ENCODE measurements around the gene TNNT1. TPM values are rescaled to one million over a fixed set of nuclear protein-coding genes. Genes with fewer than 3 reads are reported as not detected.

The TNNT1 gene
- polyA plus RNA-seq, 2 of the 4 experiments (the other 2 are of a cell fraction): 140 to 155 TPM

DNA sequence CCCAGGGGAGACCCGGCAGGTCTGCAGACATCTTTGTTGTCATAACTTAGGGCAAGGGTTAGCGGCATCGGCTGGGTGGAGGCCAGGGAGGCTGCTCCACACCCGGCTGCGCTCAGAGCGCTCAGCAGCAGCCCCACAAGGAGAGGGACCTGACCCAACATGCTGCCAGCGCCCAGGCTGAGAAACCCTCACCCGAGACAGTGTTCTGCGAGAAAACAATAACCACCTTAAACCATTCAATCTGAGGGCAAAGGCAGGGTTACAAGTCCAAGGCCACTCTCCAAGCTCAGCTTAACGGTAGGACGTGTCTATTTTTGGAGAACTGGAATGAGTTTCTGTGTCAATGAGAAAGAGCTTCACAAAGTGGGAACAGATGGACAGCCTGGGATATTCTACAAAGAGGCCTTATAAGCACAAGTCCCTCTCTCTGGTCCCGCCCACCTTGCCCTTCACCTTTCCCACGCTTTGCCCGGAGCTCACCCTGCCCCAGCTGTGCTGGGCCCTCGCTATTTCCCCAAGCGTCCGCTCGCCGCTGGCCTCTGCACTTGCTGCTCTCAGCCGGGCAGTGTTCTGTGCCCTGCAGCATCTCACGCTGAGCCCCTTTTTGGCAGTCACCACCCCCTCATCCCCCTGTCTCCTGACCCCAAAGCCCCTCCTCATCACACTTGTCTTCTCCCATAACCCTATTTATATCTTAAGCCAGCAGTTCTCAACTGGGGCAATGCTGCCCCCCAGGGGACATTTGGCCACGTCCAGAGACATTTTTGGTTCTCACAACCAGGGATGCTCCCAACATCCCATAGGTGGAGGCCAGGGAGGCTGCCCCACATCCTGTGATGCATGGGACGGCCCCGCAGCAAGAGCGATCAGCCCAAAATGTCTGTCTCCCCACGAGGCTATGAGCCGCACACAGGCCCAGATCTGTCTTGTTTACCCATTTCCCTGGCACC, 49.2 kb downstream of the TNNT1 start:
- 85% methylated on average over 27 of the region's 27 CpGs for WGBS (ENCODE audit: missing lambda C conversion rate)
- DNase-seq (ENCODE audit: low read depth in 1 of 2, low spot score in 1 of 2): no peak
- ChIA-PET POLR2A (no interaction called here), CTCF (interaction anchor here (0.8 to 10.2 kb wide), 6 partner anchors 10 to 318 kb away, joined by 3 to 110 read pairs (median 3); no protein-coding TSS in a partner anchor)
- no peak for FAIRE-seq
- H3K9me3 ChIP-seq: peaks cover 10% of the 10 kb centered on the region
- TF ChIP-seq HOXA7 (CRISPR knock-in tag; IDR thresholded peaks at IDR 0.05) (no peak), ESRRA (IDR thresholded peaks at IDR 0.05; ENCODE audit: borderline replicate concordance, low read length) (no peak), RAD21 (conservative IDR thresholded peaks at IDR 0.05 in 1 of 2, IDR thresholded peaks at IDR 0.05 in 1 of 2) (peak; percentile 27 to 55; a peak in 3 of 5 replicates), TFCP2L1 (CRISPR knock-in tag; IDR thresholded peaks at IDR 0.05) (no peak)
- no peak overlapping the region for H3K4me3 ChIP-seq
- peak in 1 of 2 experiments; percentile 49; a peak in 3 of 6 replicates for ATAC-seq
- H3K4me2 ChIP-seq: no peak overlapping the region
- no peak overlapping the region for H3K27ac ChIP-seq
- no peaks in the 10 kb centered on the region for H3K4me1 ChIP-seq

DNA sequence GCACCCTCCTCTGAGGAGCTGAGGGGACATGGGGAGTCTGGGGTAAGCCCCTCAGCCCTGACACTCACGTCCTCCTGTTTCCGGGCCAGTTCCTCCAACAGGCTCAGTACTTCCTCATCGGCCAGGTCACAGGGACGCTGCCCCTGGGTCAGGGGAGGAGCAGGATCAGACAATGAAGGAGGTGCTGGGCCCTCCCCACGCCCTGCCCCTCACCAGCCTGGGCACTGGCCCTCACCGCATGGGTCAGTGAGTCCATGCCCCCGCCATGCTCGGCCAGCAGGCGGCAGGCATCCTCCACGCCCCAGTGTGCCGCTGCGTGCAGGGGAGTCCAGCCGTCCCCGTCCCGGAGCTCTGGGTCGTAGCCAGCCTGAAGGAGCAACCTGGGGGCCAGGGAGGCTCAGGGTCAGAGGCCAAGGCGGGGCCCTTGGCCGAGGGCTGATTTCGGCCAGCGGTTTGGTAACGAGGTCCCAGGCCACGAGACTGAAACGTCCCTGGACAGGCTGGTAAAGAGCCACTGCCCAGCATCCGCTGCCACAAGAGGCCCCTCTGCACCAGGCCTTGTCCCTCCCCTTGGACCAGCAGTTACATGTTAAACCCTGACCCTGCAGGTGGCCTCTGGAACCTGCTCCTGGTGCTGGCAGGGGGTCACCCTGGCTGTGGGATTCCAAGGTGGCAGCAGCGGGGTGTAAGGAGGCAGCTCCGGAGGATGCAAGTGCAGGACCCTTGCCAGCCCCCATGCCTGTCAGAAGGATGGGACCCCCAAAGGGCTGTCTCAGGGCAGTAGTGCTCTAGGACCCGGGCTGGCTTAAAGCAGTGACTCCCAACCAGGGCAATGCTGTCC, 50.1 kb downstream of the TNNT1 start:
- FAIRE-seq (no peak), DNase-seq (ENCODE audit: low read depth in 1 of 2, low spot score in 1 of 2) (no peak), ATAC-seq (peak; percentile 14 to 65; a peak in 3 of 6 replicates)
- peaks cover 10% of the 10 kb centered on the region for H3K9me3 ChIP-seq
- H3K4me3 ChIP-seq: no peak overlapping the region
- ChIA-PET CTCF (interaction anchor here (0.6 to 10.2 kb wide), 7 partner anchors 9 to 600 kb away, joined by 3 to 110 read pairs (median 3); no protein-coding TSS in a partner anchor), POLR2A (no interaction called here)
- H3K4me1 ChIP-seq: no peaks in the 10 kb centered on the region
- no peak for TF ChIP-seq POLR2AphosphoS2 (conservative IDR thresholded peaks at IDR 0.05; ENCODE audit: low read length)
- TF ChIP-seq, protein P1, sequence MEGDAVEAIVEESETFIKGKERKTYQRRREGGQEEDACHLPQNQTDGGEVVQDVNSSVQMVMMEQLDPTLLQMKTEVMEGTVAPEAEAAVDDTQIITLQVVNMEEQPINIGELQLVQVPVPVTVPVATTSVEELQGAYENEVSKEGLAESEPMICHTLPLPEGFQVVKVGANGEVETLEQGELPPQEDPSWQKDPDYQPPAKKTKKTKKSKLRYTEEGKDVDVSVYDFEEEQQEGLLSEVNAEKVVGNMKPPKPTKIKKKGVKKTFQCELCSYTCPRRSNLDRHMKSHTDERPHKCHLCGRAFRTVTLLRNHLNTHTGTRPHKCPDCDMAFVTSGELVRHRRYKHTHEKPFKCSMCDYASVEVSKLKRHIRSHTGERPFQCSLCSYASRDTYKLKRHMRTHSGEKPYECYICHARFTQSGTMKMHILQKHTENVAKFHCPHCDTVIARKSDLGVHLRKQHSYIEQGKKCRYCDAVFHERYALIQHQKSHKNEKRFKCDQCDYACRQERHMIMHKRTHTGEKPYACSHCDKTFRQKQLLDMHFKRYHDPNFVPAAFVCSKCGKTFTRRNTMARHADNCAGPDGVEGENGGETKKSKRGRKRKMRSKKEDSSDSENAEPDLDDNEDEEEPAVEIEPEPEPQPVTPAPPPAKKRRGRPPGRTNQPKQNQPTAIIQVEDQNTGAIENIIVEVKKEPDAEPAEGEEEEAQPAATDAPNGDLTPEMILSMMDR (IDR thresholded peaks at IDR 0.05): peak; percentile 9; the same call in 1 of the 3 replicates
- WGBS (ENCODE audit: missing lambda C conversion rate): 88% methylated on average over 20 of the region's 27 CpGs
- no peak overlapping the region for H3K4me2 ChIP-seq
- H3K27ac ChIP-seq: no peak overlapping the region

DNA sequence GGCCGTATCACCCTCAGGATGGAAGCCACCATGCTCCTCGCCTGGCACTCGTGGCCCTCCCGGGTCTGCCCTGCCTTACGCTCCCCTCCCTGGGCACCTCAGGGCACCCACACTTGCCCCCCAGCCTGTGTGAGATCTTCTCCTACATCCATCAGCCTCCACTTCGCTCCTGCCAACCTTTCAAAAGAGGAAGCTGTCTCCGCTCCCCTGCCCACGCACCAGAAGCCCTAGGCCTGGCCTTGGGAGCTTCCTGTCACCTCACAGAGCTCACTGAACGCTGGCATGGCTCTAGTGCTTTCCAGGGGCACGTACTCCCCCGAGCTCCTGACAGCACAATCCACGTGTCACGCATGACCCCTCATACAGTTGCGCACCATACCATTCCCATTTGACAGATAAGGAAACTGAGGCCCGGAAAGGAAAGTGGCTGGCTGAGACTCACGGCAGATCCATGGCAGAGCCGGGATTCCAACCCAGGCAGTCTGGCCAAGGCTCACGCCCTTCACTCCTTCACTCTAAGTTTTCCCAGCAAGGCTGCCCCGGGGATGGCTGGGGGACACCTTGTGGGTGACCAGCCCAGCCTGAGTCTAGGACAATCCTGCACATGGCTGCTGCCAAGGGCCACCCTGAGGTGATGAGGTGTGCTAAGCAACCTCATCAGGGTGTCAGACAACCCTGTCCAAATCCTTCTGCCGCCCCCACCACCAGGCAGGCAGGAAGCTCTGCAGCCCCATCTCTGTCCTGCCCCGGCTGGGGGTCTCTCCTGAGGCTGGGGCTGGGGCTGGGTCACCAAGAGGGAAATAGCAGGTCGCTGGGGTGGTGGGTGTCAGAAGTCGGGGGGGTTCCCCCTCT, 50.9 kb downstream of the TNNT1 start:
- Histone ChIP-seq H3K4me2 (no peak overlapping the region), H3K27ac (no peak overlapping the region), H3K4me1 (no peaks in the 10 kb centered on the region), H3K4me3 (no peak overlapping the region), H3K9me3 (peaks cover 4% of the 10 kb centered on the region; the same call in 2 of the 3 replicates)
- TF ChIP-seq NPAS2 (CRISPR knock-in tag; IDR thresholded peaks at IDR 0.05; ENCODE audit: borderline replicate concordance) (no peak), ZNF302 (CRISPR knock-in tag; IDR thresholded peaks at IDR 0.05) (no peak), JUN (IDR thresholded peaks at IDR 0.05) (no peak), JUNB (IDR thresholded peaks at IDR 0.05) (no peak), RNF2 (IDR thresholded peaks at IDR 0.05; ENCODE audit: borderline replicate concordance, low read depth) (no peak), TFCP2L1 (CRISPR knock-in tag; IDR thresholded peaks at IDR 0.05) (no peak), KDM5A (IDR thresholded peaks at IDR 0.05) (no peak), TP53 (CRISPR knock-in tag; IDR thresholded peaks at IDR 0.05) (no peak), EHMT2 (IDR thresholded peaks at IDR 0.05; ENCODE audit: low read depth) (no peak), CBX2 (IDR thresholded peaks at IDR 0.05; ENCODE audit: borderline replicate concordance, low read depth) (no peak), ZC3H11A (IDR thresholded peaks at IDR 0.05) (no peak), FOSL2 (IDR thresholded peaks at IDR 0.05) (no peak), FOSL2 (CRISPR knock-in tag; IDR thresholded peaks at IDR 0.05) (no peak), SREBF2 (IDR thresholded peaks at IDR 0.05) (no peak), CEBPB (IDR thresholded peaks at IDR 0.05) (no peak), CBX8 (IDR thresholded peaks at IDR 0.05) (no peak)
- TF ChIP-seq, protein P2, sequence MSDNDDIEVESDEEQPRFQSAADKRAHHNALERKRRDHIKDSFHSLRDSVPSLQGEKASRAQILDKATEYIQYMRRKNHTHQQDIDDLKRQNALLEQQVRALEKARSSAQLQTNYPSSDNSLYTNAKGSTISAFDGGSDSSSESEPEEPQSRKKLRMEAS (IDR thresholded peaks at IDR 0.05): no peak
- TF ChIP-seq, protein P3, sequence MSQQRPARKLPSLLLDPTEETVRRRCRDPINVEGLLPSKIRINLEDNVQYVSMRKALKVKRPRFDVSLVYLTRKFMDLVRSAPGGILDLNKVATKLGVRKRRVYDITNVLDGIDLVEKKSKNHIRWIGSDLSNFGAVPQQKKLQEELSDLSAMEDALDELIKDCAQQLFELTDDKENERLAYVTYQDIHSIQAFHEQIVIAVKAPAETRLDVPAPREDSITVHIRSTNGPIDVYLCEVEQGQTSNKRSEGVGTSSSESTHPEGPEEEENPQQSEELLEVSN (IDR thresholded peaks at IDR 0.05; ENCODE audit: borderline replicate concordance, low read depth): no peak
- TF ChIP-seq, protein P4, sequence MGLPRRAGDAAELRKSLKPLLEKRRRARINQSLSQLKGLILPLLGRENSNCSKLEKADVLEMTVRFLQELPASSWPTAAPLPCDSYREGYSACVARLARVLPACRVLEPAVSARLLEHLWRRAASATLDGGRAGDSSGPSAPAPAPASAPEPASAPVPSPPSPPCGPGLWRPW (IDR thresholded peaks at IDR 0.05): no peak
- WGBS (ENCODE audit: missing lambda C conversion rate): 91% methylated on average over 23 of the region's 23 CpGs
- ATAC-seq: no peak
- ChIA-PET CTCF (interaction anchor here (0.7 to 10.2 kb wide), 4 partner anchors 9 to 63 kb away, joined by 3 to 110 read pairs (median 6); no protein-coding TSS in a partner anchor), POLR2A (no interaction called here)
- DNase-seq (ENCODE audit: low read depth in 1 of 2, low spot score in 1 of 2): no peak
- FAIRE-seq: no peak

Measured in A549 (cell line).